ENCODE results near the gene GPR153.

GPR153 gene

DNA sequence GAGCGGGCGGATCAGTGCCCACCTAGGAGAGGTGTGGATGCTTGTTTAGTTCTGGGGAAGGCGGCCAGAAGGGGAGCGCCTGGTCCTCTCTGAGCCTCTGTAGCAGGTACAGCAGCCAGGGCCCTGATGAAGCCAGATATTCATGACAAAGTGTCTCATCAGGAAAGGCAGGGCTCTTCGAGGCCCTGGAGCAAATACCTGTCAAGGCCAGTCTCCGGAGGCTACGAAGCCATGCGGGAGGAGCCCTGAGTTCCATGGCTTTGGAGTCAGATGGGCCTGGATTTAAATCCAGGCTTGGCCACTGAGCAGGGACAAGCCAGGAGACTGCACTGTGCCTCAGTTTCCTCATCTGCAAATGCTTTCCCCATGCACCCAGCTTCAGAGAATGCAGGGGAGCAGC is 25.4 kb upstream of the GPR153 start:
- DNase-seq: no peak

DNA sequence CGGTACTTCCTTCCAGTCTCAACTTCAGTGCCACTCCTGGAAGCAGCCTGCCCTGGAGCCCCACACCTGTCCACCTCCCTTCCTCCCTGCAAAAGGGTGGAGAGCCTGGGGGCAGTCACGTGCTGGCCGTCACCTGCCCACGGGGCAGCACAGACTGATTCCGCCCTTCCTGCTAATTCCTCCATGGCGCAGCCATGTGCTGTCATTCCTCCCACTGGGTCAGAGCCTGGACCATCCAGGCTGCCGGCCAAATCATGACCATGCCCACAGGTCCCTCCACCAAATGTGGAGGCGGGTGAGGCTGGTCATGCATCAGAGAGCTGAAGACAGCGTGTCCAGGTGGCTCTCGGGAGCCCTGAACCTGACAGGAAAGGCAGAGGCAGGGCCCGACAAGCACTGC is 24.4 kb upstream of the GPR153 start:
- DNase-seq: no peak

DNA sequence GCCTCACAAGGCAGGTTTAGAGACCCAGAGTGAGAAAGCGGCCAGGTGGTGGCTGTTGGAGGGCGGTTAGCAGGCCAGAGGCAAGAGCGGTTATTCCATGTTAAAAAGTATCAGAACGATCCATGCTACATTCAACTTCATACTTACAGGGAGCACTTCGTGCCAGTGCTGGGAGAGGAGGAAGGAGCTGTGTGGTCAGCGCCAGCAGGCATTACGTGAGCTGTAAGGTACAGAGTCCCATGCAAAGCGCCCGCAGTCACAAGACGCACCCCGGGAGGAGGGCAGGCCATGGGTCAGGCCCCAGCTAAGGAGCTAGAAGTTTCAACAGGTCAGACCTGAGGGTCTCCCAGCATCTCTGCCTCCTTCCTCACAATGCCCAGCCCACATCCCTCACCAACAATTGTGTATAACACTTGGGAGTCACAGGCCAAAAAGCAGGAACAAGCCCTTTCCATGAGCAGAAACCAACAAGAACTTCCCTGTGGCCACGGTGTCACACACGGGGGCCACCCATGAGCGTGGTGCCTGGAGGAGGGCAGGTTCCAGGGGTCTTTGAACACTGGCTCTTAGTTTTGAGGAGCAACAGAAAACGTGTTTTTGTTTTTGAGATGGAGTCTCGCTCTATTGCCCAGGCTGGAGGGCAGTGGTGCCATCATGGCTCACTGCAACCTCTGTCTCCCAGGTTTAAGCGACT is 21.8 kb upstream of the GPR153 start:
- no peak for DNase-seq

DNA sequence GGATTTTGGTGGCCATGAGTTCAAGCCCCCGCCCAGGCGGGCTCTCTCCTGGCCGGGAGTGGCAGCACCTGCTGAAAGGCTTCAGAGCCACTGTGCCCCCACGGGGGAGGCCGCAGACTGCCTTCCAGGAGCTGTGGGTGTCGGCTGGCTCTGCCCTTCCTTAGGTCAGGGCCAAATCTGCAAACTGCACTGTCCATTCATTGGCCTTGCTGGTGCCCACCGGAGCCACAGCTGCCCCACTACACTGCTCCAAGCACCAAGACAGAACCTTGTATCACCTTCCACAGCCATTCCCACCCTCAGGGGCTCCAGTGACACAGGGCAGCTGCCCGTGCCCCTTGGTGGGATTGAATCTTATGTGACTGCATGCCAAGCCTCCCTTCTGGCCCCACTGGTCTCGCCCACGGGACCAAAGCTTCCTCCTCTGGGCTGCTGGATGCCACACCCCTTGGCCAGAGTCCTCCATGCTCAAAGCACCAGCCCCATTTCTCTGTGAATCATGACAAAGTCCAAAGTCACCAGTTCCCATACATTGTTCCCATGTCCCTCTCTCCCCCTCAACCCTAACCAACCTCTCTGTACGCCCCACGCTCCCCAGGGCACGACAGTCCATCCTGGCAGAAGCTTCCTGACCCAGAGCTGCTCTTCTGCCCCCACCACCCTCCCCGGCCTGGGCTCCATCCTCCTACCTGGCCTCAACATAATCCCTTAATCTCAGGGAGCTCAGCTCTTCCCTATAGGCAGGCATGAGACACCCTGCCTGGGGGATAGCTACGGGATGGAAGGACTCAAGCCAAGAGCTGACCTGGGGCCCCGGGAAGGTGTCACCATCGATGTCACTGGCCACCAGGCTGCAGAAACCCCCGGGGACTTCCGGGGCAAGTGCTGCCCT is 20.9 kb upstream of the GPR153 start:
- no peak for DNase-seq

DNA sequence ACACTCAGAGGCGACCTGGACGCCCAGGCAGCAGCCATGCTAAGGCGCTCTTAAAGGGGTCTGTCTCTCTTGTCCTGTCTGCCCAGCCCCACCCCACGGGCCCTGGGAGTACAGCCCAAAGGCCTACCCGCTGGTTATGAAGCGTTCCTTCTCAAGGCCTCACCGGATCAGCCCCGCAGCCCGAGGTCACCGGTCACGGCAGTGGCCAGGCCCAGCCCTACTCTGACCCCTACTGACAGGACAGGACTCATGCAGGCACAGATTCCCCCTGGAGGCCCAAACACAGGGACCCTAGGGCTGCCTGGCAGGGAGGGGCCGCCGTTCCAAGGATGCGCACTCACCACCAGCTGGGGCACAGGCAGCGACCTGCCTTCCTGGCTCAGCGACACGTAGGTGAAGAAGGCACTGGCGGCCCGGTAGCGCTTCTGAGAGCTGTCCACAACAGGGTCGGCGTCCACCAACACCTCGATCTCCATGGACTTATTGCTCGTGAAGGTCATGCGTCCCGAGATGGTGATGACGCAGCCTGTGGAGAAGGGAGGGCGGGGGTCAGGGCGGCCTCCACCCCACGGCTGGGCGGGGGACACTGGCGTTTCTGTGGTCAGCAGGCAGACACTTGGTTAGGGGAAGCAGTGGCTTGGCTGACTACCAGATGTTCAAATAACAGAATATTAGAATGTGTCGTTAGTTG is 20.0 kb upstream of the GPR153 start:
- peak; percentile 22 for DNase-seq

DNA sequence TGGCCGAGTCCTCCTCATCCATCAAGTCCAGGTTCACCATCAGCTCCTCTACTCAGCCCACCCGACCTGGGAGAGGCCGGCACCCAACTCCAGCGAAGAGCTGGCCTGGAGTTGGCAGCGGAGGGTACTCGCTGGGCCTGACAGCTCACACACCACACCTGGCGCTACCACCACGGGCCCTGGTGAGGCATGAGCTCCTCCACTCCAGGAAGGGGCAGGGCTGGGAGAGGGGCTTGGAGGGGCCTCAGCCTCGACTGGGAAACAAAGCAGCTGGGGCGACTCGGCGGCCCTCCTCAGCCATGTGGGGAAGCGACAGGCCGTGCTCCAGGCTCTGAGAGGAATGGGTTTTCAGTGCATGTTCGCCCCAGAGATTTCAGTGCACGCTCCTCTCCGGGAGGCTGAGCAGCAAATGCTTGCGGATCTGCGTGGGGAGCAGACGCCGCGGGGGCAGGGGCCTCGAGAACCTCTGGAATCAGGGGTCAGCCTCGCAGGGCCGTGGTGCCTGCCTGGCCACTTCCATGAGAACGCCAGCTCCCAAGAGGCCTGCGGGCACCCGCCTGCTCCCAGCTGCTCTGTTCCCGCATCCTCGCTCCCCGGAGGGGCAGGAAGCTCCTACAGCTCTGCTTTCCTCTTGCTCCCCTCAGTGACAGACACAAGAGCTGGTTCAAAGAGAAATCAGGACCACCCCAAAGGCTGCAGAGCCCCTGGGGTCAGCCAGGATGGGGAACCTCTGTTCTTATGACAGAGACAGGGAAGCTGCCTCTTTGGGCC is 18.9 kb upstream of the GPR153 start:
- no peak for DNase-seq

DNA sequence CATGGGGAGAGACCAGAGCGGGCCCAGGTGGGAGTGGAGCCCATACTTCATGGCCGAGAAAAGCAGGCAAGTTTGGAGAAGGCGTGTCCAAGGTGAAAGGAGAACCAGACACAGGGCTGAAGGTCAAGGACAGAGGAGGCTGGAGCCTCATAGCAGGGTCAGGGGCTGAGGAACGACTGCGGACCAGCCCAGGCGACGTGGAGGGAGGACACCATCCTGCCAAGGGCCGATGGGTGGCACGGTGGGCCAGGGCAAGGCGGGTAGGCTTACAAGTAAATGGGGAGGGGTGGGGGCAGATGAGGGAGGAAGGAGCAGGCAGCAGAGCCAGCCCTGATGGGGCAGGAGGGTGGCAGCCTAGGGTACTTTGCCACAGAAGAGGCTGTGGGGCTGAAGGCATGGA is 18.2 kb upstream of the GPR153 start:
- no peak for DNase-seq

DNA sequence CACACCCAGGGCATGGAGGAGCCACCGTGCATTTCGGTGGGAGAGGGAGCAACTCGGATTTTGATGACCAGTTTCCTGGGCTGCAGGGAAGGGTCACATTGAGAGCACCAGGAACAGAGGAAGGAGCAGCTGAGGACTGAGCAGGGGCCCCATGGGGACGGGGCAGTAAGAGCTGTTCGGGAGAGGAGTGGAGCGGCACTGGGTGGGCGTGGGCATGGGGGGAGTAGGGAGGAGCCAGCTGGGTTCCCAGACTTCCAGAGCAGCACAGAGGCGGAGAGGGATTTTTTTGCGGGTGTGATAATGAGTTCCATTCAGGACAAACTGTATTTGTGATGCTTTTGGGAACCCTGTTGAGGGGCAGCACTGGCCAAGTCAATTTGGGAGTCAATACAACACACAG is 17.4 kb upstream of the GPR153 start:
- no peak for DNase-seq

DNA sequence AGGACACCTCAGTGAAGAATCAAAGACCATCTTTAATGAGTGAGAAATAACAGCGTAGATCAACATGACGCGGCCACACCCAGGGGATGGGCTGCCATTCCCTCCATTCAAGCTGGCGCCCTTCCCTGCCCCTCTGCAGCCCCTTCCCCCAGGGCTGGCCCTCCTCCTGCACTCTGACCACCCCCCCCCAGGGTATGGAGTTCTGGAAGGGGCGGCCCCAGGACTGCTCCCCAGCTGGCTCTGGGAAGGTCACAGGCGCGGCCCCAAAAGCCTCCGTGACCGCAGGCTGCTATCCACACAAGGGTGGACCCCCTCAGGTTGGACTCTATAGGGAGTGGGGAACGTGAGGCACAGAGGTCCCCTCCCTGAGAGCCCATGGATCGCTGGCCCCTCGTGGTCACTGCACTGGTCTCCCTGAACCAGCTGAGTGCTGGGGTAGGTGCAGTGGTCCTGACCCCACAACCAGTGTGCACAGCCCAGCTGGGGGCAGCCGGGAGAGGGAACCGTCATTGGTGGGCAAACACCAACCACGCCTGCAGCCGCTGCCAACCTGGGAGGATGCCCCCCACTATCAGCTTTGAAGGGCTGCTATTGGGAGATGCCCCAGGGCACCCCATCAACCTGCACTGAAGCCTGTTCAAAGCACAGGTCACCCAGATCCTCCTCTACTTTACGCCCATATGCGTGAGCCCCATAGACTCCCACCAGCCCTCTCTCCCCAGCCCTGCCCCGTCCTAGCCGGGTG is 16.1 kb upstream of the GPR153 start:
- DNase-seq: no peak

DNA sequence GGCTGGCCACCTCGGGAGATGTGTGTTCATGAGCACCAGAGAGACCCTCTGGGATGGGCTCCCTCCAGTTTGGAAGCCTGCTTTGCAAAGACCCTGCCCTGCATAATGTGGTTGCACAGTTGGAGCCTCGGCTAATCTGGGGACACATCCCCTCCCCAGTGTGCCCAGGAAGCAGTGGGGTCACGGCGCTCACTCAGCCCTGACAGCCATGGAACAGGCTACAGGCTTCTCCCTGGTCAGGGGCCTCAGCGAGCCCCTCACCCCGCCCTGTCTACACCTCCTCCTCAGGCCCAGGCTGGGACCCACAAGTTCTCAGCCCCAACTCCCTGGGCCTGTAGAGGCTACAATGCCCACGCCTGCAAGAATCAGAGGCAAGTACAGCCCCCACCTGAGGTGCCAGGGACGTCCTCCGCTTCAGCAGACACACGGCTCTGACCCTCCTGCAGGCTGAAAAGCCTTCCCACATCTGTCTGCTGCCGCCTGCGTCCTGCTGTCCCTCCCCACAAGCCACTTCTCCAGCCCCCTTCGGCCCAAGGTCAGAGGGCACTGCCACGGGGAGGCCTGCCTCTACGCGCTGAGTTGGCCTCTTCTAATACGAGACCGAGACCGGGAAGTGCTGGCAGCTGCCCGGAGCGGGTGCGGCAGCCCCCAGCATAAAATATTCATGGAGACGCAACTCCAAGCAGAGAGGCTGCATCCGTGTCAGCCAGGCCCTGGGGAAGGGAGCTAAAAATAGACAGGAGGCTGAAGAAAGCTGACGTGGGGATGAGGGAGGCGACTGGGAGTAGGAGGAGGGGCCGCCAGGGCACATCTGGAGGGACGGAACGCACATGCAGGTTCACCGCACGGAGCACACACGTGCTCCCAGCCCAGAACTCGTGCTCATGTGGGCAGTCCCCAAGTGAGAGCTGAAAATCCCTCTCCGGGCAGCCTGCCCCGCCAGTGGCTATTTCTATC is 15.2 kb upstream of the GPR153 start:
- DNase-seq: peak; percentile 84

DNA sequence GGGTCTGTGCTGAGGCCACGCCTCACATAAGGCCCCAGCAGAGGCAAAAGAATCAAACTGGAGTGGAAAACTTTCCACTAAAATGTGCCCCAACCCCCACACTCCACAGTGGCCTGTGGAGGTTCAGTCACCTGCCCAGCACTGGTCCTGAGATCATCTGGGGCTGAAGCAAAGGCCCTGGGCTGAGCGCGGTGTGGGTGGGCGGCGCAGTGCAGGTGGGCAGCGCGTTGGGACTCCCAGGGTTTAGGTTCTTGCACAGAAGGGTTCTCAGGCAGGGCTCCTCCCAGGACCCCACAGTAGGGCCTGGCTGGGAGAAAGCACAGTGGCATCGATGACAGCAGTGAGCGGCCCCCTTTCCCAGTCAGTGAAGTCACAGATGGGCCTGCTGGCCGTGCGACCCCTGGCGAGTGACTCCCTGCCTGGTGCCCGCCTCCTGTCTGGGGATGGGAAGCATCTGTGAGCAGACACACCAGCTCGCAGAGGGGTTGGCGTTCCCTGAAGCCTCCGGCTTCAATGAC is 13.8 kb upstream of the GPR153 start:
- no peak for DNase-seq

DNA sequence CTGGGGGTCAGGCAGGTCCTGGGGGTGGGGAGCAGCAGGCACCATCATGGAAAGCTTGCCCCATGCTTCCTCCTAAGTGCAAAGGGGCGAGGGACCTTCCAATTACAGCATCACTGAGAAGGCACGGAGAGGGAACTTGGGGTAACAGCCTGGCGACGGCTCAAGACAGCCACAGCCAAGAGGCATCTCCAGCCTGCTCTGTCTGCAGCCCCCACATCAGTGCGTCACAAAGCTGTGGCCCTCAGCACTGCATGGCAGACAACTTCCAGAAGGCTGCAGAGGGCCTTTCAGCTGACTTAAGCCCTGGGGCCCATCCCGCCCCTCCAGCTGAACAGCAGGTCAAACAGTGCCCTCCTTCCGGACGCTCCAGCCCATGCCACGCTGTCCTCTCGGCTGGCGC is 13.2 kb upstream of the GPR153 start:
- no peak for DNase-seq

DNA sequence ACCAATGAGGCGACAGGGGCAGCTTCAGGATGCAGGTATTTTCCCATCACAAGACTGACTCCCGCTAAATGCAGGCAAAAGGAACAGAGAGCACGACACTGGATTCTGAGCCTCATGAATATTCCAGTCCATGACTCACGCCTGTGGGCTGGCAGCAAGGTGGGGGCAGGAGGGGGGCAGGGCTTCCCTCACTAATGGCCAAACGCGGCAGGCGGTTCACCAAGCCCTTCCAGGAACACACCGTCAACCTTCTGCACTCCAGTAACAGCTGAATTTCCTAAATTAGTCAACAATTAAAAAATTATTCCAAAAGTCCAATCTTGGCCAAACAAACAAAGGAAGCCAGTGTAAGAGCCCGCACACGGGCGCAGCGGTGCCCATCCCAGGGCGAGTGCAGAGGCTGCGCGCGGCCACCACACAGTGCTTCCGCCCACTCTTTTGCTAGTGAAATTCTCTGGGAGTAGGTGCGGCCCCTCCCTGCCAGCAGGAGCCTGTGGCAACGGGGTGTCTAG is 12.5 kb upstream of the GPR153 start:
- peak; percentile 66 for DNase-seq

DNA sequence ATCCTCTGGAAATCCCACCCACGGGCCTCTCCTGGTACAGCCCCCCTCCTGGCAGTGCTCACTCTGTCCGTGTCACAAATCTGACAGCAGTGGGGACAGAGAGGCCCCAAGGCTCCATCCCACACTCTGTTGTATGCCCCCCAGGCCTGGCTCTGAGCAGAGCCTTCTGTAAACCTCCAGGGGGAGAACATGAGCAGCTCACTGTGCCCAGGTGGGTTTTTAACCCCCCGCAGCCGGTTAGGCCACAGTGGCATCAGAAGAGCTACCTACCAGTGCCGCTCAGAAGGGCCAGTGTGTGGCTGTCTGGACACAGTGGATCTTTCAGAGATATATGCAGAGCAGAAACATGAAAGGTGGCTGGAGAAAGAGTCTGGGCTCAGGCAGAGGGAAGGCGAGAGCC is 12.0 kb upstream of the GPR153 start:
- no peak for DNase-seq

DNA sequence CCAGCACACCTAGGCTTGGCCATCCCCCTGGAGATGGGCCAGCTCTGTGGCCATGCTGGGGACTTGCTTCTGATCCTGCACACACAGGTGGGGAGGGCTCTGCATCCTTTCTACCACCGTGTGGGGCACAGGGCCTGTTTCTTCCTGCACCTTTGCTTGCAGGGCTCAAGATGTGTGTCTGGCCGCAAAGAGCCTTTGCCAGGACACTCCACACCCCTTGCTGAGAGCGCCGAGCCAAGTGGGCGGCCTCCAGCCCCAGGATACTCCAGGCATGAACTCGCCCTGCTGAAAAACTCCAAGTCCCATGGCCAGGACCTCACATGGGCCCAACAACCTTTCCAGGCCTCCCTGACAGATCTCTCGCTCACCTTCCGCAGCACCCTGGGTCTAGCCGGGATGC is 11.6 kb upstream of the GPR153 start:
- no peak for DNase-seq

DNA sequence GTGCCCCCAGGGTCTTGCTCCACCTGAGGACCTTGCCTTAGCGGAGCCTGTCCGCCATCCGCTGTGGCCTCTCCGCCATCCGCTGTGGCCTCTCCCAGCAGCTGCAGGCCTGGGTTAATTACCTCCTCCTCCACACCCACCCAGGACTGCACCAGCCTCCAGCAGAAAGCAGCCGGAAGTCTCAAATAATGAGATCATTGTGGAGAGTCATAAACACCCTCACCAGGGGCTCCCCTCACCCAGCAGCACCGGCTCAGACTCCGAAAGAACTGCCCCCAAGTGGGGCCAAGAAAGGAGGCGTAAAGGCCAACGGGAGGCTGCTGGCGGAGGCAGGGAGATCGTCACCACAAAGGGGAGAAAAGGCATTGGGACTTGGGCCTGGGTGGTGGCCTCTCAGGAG is 10.7 kb upstream of the GPR153 start:
- DNase-seq: peak; percentile 44

DNA sequence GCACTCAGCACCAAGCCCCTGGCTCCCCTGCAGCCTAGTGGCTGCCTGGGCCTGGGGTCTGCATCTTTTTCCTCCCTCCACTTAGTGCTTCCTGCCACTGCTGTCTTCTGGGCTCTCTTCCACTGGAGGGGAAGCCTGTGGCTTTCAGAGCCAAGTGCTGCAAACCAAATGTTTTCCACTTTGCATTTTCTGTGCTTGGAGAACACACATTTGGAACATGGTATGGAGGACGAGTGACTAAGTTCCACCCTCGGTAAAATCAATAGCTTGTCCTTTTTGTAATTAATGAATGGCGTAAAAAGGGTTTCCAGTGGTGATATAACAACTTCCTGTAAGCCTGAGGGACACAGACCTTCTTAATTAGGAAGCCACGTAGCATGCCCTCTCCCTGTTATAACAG is 10.1 kb upstream of the GPR153 start:
- DNase-seq: no peak

DNA sequence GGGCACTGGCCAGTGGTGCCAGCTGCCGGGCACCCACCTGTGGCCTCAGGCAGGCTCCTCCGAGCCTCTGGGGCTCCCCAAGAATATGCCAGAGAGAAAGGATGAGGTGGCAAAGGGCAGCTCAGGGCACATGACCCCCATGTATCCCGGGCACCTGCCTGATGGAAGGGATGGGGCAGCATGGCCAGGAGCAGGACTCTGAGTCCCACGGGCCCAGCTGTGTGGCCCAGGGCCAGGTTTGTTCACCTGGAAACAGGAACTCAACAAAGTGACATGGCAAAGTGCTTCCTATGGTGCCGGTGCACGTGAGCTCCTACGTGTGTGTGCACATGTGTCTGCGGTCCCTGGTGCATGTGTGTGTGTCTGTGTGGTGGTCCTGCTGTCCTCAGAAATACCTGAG is 9.5 kb upstream of the GPR153 start:
- DNase-seq: no peak

DNA sequence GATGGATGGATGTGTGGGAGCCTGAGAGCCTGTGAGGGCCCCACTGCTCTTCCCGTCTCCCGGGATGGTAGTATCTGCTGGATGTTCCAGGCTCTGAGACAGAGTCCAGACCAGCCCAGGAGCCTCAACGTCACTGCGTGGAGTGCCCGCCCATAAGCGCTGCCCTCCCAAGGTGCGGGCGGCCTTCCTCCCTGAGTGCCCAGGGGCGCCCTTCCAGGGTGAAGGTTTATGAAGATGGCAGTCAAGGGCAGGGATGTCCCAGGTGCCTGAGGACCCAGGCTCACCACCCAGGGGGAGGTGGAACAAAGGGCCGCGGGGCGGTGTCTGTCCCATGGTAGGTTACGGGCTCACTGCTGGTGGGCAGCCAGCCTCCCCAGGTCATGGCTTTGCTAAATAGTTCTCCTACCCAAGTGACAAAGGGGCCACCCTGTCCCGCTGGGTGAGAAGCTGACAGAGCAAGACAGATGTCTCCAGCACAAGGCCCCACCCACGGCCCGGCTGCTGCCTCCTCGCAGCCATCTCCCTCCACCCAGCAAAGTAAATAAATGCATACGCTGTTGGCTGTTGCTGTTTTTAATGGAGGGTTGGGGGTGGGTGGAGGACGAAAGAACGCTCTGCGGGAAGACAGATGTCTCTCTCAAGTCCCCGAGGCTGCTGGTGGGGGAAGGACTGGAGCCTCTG is 9.0 kb upstream of the GPR153 start:
- no peak for DNase-seq

DNA sequence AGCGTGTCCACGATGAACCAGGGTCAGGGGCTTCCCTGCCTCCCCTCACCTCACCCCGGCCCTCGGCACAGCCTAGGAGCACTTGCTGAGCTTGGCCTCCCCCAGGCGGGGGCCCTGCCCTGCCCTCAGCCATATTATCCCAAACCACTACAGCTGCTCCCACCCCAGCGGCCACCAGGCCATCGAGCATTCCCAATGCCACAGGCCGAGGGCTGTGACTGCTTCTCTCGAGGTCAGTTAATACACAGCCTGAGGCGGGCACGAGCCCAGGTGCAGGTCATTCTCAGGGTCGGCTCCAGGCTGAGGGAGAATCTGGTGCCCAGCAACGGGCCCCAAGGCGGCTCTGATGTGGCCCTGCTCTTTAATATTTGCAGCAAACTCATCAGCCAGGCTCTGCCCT is 8.4 kb upstream of the GPR153 start:
- no peak for DNase-seq

All from fibroblast of skin of scalp (primary cell).